ENCODE data around the gene MRPS23.
A peak's percentile ranks its signal among the peaks of the same experiment; 100 is the strongest.

Gene MRPS23

GRCh38 chr17:57872536-57872935, 22.7 kb upstream of the MRPS23 start:
- Mint-ChIP-seq H3K36me3 (no peaks in the 10 kb centered on the region), H3K9me3 (ENCODE audit: low read depth) (no peaks in the 10 kb centered on the region), H3K4me1 (ENCODE audit: low read depth) (peaks cover 26% of the 10 kb centered on the region), H3K4me3 (no peak overlapping the region), H3K27me3 (peaks cover 7% of the 10 kb centered on the region), H3K27ac (no peak overlapping the region)

- Mint-ChIP-seq H3K36me3 (no peaks in the 10 kb centered on the region), H3K27me3 (peaks cover 7% of the 10 kb centered on the region), H3K27ac (no peak overlapping the region), H3K4me3 (no peak overlapping the region), H3K9me3 (ENCODE audit: low read depth) (no peaks in the 10 kb centered on the region), H3K4me1 (ENCODE audit: low read depth) (peaks cover 28% of the 10 kb centered on the region)
These were observed 22.0 kb upstream of the MRPS23 start for GRCh38 chr17:57871863-57872262.

DNA sequence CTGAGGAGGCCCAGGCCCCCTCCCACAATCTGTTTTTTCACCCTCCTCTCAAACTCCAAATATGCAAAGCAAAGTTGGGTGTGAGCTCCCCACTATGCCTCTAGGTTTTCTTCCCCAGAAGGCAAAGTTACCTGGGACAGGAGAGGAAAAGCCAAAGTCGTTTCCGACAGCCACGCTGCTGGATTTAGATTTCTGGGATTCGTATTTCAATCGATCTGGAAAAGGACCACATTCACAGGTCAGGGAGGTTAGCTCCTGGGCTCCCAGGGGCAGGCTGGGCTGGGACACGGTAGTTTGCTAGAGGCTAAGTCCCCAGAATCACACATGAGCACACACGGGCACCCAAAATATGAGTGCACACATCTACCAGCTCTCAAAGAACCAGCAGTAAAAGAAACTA, 21.3 kb upstream of the MRPS23 start:
- H3K27me3 Mint-ChIP-seq, result peaks cover 7% of the 10 kb centered on the region
- H3K4me1 Mint-ChIP-seq (ENCODE audit: low read depth), result peaks cover 25% of the 10 kb centered on the region
- H3K36me3 Mint-ChIP-seq, result no peaks in the 10 kb centered on the region
- no peaks in the 10 kb centered on the region for H3K9me3 Mint-ChIP-seq (ENCODE audit: low read depth)
- no peak overlapping the region for H3K4me3 Mint-ChIP-seq
- no peak overlapping the region for H3K27ac Mint-ChIP-seq

- no peaks in the 10 kb centered on the region for H3K36me3 Mint-ChIP-seq
- H3K27me3 Mint-ChIP-seq, result peaks cover 7% of the 10 kb centered on the region
- H3K4me1 Mint-ChIP-seq (ENCODE audit: low read depth), result peaks cover 22% of the 10 kb centered on the region
- no peak overlapping the region for H3K4me3 Mint-ChIP-seq
- no peak overlapping the region for H3K27ac Mint-ChIP-seq
- H3K9me3 Mint-ChIP-seq (ENCODE audit: low read depth), result no peaks in the 10 kb centered on the region
These were observed 20.4 kb upstream of the MRPS23 start for GRCh38 chr17:57870283-57870635.

DNA sequence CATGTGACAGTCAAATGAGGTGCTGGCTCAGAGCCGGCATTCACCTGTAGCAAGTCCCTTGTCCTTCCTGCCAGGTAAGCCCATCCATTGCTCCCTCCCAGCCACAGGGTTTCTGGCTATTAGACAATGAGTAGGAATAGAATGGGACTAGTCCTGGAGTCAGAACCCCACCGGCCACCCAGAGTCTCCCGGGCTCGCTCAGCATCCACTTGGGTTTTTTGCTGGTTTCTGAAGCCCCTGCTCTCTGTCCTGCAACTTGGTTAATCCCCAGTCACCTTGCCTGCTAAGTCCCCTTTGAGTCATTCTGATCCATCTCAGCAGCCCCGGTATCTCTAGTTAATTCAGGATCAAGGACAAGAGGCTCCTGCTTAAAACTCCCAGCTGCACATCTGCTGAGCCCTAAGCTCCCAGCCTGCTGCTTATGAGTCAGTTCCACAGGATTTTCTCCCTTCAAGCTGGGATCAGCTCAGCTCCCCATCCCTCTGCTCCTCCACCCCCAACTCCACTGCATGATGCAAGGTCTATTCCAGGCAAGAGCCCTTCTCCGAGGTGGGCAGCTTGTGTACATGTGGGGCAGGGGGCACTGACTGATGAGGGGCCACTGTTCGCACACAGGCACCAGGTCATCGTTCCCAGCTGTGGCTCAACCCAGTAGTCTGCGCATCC, 19.9 kb upstream of the MRPS23 start:
- Mint-ChIP-seq H3K27ac (no peak overlapping the region), H3K27me3 (peaks cover 7% of the 10 kb centered on the region)

DNA sequence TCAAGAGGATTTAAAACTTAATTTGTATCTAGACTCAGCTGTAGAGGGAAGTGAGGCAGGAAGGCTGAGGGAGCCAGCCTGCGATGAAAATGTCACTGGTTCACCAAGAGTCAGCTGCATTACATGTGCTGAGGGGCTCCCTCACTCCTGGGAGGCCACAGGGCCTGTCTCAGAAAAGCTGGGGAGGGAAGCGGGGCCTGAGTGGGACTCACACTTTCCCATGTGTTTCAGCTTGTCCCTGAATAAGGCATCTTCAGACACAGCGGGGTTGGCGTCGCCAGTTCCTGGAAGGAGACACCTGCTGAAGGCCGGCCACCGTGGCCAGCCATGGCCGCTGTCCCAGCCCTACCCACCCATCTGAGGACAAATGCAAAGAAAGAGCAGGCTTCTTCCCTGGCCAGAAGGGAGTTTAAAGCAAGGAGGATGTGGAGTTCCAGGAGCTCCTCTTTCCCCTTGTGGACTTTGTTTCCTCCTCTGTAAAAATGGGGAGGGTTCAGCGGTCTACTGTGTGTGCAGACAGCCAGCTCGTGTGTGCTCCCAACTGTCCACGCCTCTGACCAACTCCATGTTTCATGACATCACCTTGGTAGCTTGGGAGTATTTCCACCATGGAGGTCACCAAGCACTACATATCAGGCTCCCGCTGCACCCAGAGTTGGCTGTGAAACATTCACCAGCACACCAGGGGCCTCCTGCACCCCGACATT, 19.2 kb upstream of the MRPS23 start:
- Mint-ChIP-seq H3K4me3 (no peak overlapping the region), H3K9me3 (ENCODE audit: low read depth) (no peaks in the 10 kb centered on the region), H3K27ac (no peak overlapping the region), H3K4me1 (ENCODE audit: low read depth) (peaks cover 19% of the 10 kb centered on the region), H3K36me3 (no peaks in the 10 kb centered on the region), H3K27me3 (peaks cover 7% of the 10 kb centered on the region)

More for the DNA sequence above, 19.9 kb upstream of the MRPS23 start:
- H3K4me3 Mint-ChIP-seq, result no peak overlapping the region
- peaks cover 22% of the 10 kb centered on the region for H3K4me1 Mint-ChIP-seq (ENCODE audit: low read depth)
- no peaks in the 10 kb centered on the region for H3K9me3 Mint-ChIP-seq (ENCODE audit: low read depth)
- H3K36me3 Mint-ChIP-seq, result no peaks in the 10 kb centered on the region

DNA sequence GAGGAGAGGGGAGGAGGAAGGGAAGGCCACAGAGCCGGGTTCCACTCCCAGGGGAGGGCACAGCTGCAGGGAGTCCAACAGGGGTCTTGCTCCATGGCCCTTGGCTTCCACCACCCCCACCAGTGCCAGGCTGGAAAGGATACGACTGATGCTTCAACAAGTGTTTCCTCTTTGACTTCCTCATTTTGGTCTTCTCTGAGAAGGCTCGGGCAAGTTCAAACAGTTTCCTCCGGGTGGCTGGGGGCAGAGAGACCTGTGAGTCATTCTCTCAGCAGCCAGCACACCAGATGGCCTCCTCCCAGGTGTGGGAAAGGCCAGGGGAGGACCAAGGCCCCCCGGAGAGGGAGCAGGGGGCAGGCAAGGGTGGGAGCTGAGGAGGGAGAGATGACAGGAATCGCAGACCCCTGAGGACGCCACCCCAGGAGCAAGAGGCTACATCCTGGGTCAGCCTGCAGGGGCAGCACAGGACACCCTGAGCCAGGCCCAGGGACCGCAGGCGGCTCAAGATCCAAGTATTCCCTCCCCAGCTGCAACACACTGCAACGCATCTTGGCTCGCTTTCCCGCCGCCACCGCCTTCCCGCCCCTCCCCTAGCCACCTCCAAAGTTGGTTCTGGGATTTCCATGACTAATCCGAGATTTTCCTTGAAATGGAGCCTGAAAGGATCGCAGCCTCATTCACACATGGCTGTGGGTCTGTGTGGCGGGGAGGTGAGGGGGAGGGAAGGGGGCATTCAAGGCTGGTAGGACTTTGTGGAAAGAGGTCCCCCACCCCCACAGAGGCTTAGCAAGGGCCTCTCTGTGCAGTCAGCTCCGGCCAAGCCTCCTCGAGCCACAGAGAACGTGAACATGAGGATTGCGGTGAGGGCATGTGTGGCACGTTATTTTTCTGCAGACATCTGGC, 18.4 kb upstream of the MRPS23 start:
- H3K4me3 Mint-ChIP-seq, result no peak overlapping the region
- H3K4me1 Mint-ChIP-seq (ENCODE audit: low read depth), result peaks cover 13% of the 10 kb centered on the region
- H3K27ac Mint-ChIP-seq, result no peak overlapping the region
- H3K36me3 Mint-ChIP-seq, result no peaks in the 10 kb centered on the region
- H3K27me3 Mint-ChIP-seq, result peaks cover 4% of the 10 kb centered on the region
- H3K9me3 Mint-ChIP-seq (ENCODE audit: low read depth), result no peaks in the 10 kb centered on the region

GRCh38 chr17:57867126-57867525, 17.3 kb upstream of the MRPS23 start:
- Mint-ChIP-seq H3K9me3 (ENCODE audit: low read depth) (no peaks in the 10 kb centered on the region), H3K4me3 (no peak overlapping the region), H3K4me1 (ENCODE audit: low read depth) (peaks cover 11% of the 10 kb centered on the region), H3K36me3 (no peaks in the 10 kb centered on the region), H3K27ac (peak overlapping the region; percentile 16), H3K27me3 (peaks cover 2% of the 10 kb centered on the region)

DNA sequence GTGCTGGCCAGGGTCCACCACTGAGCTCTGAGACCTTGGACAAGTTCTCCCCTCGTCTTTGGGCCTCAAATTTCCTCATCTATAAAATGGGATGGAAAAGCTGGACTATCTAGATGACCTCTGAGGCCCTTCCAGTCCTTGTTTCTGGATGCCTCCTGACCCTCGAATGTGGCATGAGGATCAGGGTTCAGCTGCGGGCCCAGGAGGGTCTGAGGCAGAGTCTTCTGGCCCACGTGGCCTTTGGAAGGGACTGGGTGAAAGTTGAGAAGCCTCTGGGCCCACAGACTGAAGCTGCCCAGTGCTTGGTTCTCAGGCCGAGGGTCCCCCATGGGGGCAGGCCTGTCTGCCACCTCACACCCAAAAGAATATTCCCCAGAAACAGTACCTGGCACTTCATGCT, 16.9 kb upstream of the MRPS23 start:
- Mint-ChIP-seq H3K27ac (no peak overlapping the region), H3K4me1 (ENCODE audit: low read depth) (peaks cover 11% of the 10 kb centered on the region), H3K9me3 (ENCODE audit: low read depth) (no peaks in the 10 kb centered on the region), H3K27me3 (no peaks in the 10 kb centered on the region), H3K4me3 (no peak overlapping the region), H3K36me3 (no peaks in the 10 kb centered on the region)

DNA sequence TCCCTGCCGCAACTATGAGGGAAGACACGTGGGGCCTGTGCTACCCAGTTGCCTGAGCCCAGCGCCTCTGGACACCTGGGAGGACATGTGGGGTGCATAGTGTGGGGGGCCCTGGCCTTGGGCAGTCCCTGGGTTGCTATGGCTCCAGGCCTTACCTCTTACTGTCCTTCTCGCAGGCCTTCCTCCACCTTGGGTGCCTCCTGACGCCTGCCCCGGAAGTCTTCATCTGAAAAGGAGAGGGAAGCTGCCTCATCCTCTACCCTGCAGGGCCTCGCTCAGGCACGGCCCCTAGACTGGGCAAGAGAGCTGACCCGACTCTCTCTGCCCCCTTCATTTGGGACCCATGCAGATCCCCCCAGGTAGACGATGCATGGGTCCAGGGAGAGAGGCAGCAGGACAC, 16.5 kb upstream of the MRPS23 start:
- H3K4me3 Mint-ChIP-seq, result no peak overlapping the region
- H3K27me3 Mint-ChIP-seq, result no peaks in the 10 kb centered on the region
- H3K4me1 Mint-ChIP-seq (ENCODE audit: low read depth), result peaks cover 11% of the 10 kb centered on the region
- no peaks in the 10 kb centered on the region for H3K9me3 Mint-ChIP-seq (ENCODE audit: low read depth)
- H3K27ac Mint-ChIP-seq, result no peak overlapping the region
- H3K36me3 Mint-ChIP-seq, result no peaks in the 10 kb centered on the region

- H3K4me3 Mint-ChIP-seq, result no peak overlapping the region
- H3K36me3 Mint-ChIP-seq, result no peaks in the 10 kb centered on the region
- H3K27ac Mint-ChIP-seq, result no peak overlapping the region
- peaks cover 21% of the 10 kb centered on the region for H3K4me1 Mint-ChIP-seq (ENCODE audit: low read depth)
- H3K27me3 Mint-ChIP-seq, result peaks cover 2% of the 10 kb centered on the region
- H3K9me3 Mint-ChIP-seq (ENCODE audit: low read depth), result no peaks in the 10 kb centered on the region
These were observed 14.4 kb upstream of the MRPS23 start for GRCh38 chr17:57864273-57864672.

DNA sequence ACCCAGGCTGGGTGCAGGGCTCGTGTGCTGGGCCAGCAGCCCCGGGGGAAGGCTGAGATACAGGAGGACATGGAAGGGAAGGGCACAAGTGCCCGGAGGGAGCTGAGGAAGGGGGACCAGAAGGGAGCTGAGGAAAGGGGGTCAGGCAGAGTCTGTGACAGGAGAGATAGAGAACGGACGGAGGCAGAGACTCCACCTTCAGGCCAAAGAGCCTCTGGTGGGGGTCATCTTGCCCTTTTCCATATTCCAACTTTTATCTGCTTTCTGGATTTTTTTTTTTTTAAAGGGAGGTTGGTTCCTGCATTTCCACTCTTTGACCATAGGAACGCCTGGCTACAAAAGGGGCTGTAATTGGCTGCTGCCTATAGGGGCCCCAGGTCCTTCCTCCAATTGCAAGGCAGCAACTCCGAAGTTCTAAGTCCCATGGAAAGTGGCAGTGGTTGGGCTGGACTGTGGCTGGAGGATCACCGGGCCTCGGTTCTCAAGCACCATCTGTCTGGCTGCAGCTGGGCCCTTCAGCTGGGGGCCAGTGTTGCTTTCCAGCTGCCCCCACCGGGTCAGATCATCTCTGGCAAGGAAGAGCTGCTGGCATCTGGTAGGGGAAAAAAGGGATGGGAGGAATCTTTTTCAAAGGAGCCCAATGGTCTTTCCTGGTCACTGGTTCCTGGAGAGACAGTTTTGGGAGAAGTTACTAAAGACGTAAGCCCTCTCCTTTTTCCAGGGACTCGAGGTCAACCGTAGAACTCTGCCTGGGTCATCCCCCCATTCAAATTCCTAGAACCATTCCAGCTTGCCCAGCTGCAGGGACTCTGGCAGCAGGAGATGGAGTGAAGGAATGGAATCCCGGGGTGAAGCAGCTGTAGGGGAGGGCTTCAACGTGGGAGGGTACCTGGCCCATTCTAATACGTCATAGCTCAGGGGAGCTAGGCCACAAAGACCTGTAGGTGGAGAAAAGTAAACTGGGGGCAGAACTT, 13.1 kb upstream of the MRPS23 start:
- H3K4me3 Mint-ChIP-seq, result no peak overlapping the region
- peaks cover 4% of the 10 kb centered on the region for H3K27me3 Mint-ChIP-seq
- no peaks in the 10 kb centered on the region for H3K36me3 Mint-ChIP-seq
- H3K4me1 Mint-ChIP-seq (ENCODE audit: low read depth), result peaks cover 16% of the 10 kb centered on the region
- H3K9me3 Mint-ChIP-seq (ENCODE audit: low read depth), result no peaks in the 10 kb centered on the region
- no peak overlapping the region for H3K27ac Mint-ChIP-seq

DNA sequence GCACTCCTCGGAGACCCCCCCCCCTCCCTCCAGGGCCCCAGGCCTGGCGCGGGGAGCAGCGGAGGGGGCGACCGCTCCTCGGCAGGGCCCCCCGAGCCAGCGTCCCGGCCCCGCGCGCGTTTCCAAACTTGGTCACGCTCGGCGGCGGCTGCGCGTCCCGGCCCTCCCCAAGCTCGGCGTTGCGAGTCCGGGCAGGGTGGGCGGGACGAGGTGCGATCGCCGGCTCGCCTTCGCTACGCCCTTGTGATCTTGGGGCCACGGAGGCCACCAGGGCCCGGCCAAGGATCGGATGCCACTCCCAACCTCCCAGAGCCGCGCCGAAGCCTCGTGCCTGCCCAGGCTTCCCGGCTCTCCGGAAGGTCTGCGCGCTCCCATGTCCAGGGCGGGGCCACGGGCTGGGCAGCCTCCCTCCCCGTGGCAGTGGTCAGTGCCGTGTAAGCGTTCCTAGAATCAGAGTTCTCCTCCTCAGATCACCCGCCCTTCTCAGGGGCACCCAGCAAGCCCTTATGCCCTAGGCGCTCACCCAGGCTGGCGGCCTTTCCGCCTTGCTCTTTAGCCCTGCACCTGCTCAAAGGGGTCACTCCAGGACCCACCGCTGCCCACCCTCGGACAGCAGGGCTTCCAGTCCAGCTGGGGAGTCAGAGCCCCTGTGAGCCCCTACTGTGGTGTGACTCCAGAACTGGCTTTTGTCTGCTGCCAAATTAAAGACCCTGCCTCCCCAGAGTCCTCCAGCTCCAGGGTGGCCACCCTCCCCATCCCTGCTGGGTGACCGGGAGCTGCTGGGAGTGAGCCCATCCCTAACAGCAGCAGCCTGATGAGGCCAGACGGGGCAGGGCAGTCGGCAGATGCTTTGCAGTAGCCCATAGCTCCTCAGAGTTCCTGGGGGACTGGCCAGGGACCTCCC, 12.2 kb upstream of the MRPS23 start:
- peaks cover 4% of the 10 kb centered on the region for H3K27me3 Mint-ChIP-seq
- no peak overlapping the region for H3K27ac Mint-ChIP-seq
- H3K4me1 Mint-ChIP-seq (ENCODE audit: low read depth), result peaks cover 10% of the 10 kb centered on the region
- no peaks in the 10 kb centered on the region for H3K36me3 Mint-ChIP-seq
- peak overlapping the region; percentile 17 for H3K4me3 Mint-ChIP-seq
- no peaks in the 10 kb centered on the region for H3K9me3 Mint-ChIP-seq (ENCODE audit: low read depth)
